HG03139 (cell line): ENCODE results near the gene CD163.
"Not testable (repeated sequence)": the region's sequence is repeated elsewhere in the genome, so short reads cannot be mapped to it uniquely, and the experiment has no call there.

Source experiments
- ATAC-seq: cut with Tn5 transposase; IDR thresholded peaks from one replicate; pipeline ENCODE4 v1.9.1; 2021; ENCODE audit not compliant: unreplicated experiment

The CD163 gene

DNA sequence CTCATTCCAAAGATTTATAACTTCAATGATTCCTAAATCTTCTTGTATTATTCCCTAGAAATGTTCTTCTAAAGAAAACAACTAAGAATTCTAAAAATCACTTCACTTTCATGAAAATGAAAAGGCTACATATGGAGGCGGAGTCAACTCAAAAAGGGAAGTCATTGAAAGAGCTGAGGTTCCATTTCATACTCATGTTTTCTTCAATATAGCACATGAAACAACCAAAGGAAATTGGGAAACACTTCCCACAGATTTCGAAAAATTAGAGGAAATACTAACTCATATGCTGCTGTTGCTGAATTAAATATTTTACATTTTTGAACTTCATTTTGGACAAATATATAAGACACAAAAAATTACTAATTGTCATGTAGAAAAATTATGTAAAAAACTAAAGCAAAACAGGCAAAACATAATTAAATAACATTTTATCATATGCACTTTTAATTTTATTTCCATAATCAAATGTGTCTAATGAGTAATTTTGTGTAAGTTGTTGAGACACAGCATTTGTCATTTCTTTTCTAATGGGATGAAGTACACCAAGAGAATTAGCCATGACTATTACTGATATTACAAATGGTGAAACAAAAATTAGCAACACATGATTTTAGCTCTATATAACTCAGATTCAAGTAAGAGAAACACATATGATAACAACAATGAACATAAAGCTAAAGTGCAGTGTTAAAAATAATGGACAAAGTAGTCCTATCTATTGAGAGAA lies at the start of gene CD163:
Gene CD163, minus strand, starts transcription at position 92 of the 730 bp plus-strand sequence. Its CDS starts 87 bp downstream, at position 5.
- no peak for ATAC-seq

DNA sequence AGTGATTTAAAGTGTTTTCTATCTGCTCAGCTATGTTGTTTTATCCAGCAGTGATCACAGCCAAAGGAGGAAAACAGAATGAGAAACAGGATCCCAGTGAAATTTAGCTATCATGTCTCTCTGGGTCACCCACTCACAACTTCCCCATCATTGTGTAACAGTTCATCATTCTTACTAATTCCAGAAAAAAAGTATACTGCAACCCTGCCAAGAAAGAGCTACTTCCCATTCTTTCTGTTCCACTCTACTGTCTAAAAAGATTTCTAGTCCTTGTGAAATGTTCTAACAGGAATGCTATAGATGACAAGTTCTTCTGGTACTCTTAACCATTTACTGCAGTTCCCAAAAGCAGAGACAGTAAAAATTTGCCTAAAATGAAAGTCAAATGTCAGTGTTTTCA lies 39.2 kb upstream of the CD163 start:
- ATAC-seq: no peak

DNA sequence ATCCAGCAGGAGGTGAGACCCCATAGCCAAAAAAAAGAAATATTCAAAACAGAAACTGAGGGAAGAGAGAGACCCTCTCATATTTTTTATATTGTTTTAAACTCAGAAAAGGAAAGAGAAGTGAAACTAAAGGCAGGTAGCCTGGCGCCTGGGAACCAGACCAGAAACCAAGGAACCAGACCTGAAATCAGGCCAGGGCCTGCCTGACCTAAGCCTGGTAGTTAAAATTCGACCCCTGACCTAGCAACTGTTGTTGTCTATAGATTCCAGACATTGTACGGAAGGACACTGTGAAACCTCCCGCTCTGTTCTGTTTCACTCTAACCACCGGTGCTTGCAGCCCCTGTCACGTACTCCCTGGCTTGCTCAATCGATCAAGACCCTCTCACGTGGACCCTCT lies 38.5 kb upstream of the CD163 start:
- ATAC-seq: no peak

DNA sequence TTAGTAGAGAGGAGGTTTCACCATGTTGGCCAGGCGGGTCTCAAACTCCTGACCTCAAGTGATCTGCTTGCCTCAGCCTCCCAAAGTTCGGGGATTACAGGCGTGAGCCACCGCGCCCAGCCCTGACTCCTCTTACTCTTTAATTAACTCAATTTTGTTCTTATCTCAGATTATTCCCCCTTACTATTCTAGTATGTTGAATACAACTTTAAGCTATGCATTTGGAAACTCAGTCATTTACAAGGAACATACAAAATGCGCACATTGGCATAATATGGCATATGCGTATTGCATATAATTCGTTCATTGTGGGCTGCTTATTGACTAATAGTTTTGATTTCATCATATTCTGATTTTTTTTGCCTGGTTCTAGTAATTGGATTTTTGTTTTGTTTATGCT lies 10.8 kb upstream of the CD163 start:
- no peak for ATAC-seq

- no peak for ATAC-seq
Measured at GRCh38 chr12:7512553-7512952, 9.0 kb upstream of the CD163 start.

DNA sequence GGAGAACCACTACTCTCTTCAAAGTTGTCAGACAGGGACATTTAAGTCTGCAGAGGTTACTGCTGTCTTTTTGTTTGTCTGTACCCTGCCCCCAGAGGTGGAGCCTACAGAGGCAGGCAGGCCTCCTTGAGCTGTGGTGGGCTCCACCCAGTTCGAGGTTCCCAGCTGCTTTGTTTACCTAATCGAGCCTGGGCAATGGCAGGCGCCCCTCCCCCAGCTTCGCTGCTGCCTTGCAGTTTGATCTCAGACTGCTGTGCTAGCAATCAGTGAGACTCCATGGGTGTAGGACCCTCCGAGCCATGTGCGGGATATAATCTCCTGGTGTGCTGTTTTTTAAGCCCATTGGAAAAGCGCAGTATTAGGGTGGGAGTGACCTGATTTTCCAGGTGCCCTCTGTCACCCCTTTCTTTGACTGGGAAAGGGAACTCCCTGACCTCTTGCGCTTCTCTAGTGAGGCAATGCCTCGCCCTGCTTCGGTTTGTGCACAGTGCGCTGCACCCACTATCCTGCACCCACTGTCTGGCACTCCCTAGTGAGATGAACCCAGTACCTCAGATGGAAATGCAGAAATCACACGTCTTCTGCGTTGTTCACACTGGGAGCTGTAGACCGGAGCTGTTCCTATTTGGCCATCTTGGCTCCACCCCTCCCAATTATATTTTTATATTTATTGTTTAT lies 6.4 kb upstream of the CD163 start:
- ATAC-seq: not testable (repeated sequence)

DNA sequence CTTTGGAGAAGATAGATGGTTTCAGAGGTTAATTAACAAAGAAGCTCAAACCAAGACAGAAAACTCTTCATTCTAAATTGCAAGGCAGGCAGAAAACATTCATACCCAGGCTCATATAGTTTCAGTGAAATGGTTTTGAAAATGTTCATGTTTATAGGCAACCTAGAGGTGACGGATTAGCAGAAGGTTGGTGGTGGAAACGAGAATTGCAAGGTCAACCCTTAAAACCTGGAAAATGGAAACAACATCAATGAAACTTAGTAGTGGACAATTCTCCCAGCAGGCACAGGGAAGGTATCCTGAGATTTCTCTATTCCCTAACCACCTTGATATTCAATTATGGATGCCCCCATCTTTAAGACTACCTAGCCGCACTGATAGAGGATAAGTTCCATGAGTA lies 965 bp downstream of the CD163 start:
- ATAC-seq: no peak

DNA sequence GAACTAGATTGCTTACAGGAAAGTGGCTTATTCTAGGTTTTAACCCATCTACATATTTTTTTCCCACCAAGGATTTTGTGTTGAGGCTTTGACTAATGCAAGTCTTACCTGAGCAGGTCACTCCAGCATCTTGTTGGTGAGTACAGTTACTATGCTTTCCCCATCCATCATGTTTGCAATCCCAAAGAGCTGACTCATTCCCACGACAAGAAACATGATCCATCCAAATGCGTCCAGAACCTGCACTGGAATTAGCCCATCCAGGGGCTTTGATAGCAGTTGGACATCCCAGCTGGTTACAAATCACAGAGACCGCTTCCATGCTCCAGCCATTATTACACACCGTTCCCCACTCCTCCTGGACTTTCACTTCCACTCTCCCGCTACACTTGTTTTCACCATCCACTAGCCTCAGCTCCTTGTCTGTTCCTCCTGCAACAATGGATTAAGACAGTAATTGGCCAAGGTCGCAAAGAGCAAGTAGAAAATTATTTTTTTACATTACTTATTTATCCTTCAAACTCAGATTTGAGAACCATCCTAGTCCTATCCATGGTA lies 2.5 kb downstream of the CD163 start:
- no peak for ATAC-seq

GRCh38 chr12:7499636-7500035 lies 3.9 kb downstream of the CD163 start:
- no peak for ATAC-seq

DNA sequence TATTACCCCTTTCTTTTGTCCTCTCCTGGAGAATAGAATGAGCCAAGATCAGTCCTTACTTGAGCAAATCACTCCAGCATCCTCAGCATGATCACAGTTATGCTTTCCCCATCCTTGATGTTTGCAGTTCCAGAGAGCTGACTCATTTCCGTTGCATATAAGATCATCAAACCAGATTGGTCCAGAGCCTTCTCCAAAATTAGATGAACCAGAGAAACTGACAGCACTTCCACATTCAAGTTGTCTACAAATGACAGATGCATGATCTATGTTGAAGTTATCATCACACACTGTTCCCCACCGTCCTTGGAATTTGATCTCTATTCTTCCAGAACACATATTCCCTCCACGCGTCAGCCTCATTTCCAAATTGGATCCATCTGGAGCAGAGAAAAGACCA lies 4.8 kb downstream of the CD163 start:
- no peak for ATAC-seq

GRCh38 chr12:7497661-7498060 lies 5.9 kb downstream of the CD163 start:
- ATAC-seq: no peak

- no peak for ATAC-seq
Measured at GRCh38 chr12:7496451-7496850, 7.1 kb downstream of the CD163 start.

DNA sequence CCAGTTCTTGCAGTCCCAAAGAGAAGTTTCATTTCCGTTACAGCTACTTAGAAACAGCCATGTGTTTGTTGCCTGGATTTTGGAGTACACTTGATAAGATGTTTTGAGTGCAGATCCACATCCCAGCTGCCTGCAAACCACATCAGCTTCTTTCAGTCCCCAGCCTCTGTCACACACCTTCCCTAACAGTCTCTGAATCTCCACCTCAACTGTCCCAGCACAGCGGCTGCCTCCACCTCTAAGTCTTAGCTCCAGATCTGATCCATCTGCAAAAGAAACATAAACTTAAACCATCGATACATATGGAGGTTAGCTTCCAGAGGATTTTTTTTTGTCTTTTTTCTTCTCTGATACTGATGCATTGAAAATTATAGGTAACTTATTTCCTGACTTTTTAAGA lies 8.4 kb downstream of the CD163 start:
- no peak for ATAC-seq

DNA sequence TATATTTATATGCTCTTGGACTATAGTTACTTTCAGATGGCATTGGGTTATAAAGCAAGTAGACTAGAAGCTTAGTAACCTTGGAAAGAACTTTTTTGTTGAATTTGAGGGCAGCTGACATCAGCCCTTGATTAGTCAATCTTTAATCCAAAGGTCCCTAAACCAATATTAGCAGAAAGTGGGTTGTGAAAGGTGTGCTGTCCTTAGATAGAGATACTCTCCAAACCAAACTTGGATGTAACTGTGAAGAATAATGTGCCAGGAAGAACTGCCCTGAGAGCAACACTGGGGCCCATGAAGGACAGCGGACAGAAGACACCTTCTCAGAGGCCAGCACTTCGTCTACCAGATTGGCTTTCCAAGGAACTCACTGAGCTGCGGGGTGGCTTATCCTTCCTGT lies 10.6 kb downstream of the CD163 start:
- ATAC-seq: no peak

- no peak for ATAC-seq
Measured at GRCh38 chr12:7486512-7486911, 17.1 kb downstream of the CD163 start.

DNA sequence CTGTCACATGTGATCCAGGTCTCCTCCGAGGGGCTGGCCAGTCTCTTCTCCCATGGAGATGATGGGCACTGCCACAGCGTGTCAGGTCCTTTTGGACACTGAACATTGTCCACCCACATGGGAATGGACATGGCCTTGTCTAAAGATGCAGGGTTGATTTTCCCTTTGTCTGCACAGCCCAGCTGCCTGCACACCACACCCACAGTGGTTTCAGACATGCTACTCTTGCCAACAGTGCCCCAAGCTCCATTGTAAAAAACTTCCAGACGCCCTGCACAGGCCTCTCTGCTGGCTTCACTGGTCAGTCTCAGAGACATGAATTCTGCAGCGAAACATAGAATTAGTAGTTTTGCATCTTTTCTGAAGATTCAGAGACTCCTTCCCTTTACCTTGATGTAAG lies 18.5 kb downstream of the CD163 start:
- no peak for ATAC-seq

DNA sequence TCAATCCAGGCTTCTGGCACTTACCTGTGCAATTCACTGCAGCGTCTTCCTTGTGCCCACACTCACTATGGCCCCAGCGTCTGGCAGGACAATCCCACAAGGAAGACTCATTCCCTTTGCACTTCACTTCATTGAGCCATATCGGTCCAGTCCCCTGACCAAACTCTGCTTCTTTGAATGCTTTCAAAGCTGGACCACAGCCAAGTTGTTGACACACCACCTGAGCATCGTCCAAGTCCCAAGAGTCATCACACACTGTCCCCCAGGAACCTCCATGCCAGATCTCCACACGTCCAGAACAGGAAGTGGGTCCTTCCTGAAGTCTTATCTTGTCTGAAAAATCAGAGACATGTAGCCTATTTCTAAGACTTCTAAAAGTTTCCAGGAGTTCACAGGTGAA lies 20.2 kb downstream of the CD163 start:
- no peak for ATAC-seq

DNA sequence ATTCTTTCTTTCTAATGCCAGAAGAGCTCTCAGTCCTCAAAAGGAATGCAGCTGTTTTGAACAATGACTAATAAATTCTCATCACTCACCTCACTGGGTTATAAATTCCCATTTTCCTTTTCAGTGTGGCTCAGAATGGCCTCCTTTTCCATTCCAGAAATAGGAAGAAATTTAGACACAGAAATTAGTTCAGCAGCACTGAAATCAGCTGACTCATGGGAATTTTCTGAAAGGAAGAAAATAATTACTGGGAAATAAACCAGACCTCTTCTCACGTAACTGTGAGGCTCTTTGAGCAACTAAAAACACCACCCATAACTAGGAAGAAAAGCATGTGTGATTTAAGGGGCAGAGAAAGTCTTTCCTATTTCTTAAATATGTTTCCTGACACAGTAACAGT lies 23.8 kb downstream of the CD163 start:
- ATAC-seq: no peak

GRCh38 chr12:7472060-7472459 lies 31.5 kb downstream of the CD163 start:
- no peak for ATAC-seq

GRCh38 chr12:7460375-7461259 lies 43.0 kb downstream of the CD163 start:
- ATAC-seq: peak; percentile 68

DNA sequence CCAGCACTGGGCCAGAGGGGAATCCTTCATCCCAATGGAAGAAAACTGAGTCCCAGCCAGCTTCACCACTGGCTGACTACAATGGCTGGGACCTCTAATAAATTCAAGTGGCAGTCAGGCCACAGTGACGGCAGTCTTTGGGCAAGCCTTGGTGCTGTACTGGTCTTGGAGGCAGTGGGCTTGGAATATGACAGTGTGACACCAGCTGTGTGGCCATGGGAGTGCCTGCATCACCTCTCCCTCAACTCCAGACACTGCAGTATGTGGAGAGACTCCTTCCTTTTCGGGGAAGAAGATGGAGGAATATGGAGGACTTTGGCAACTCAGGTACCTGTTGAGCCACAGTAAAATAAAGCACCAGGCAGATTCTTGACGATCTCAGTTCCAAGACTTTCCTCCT lies 43.6 kb downstream of the CD163 start:
- ATAC-seq: no peak
